GM12878 (cell line): ENCODE results near the gene ELAVL1. TPM values are rescaled to one million over a fixed set of nuclear protein-coding genes. Genes with fewer than 3 reads are reported as not detected.

Source experiments
- ATAC-seq: fragments of 200-7000 bp; cut with Tn5 transposase; 3 replicates; pipeline ENCODE4 v1.9.1; 2020; ENCODE audit warnings: mild to moderate bottlenecking, moderate library complexity
- BruUV-seq: library from RNA; stranded (reverse); fragments of 400-500 nt; replicated peaks from 2 replicates; lab custom pipeline; 2021; lab: Mats Ljungman, UMichigan
- CTCF ChIA-PET: fragments of 300-600 bp; sonication (Branson Sonifier 250); formaldehyde crosslinking; extraction: SDS; loops from one replicate; lab custom pipeline; 2021; ENCODE audit warnings: inconsistent platforms; lab: Yijun Ruan, JAX
- POLR2A ChIA-PET: fragments of 350-600 bp; formaldehyde crosslinking; extraction: SDS; loops from one replicate; lab custom pipeline; 2021; ENCODE audit warnings: inconsistent platforms; lab: Charles Lee
- RAD21 ChIA-PET: fragments of 300-600 bp; sonication (Branson Sonifier 250); formaldehyde crosslinking; loops from one replicate; lab custom pipeline; 2023; ENCODE audit warnings: antibody characterized with exemption; ENCODE audit not compliant: unreplicated experiment; lab: Charles Lee
- SMC1A ChIA-PET: fragments of 300-600 bp; sonication (Branson Sonifier 250); formaldehyde crosslinking; loops from one replicate; lab custom pipeline; 2023; ENCODE audit not compliant: unreplicated experiment, uncharacterized antibody; lab: Charles Lee
- DNase-seq: peaks from one replicate; pipeline ENCODE4 v3.0.0-alpha.2; 2011; ENCODE audit warnings: low read depth, low spot score
- FAIRE-seq: peaks from 3 replicates; lab custom pipeline; 2011; peaks lifted over from hg19 to GRCh38; lab: Jason Lieb, UNC
- H2AFZ ChIP-seq: 2 replicates; pipeline ENCODE4 v1.6.0; 2011; ENCODE audit warnings: low read depth, low read length, control low read depth; ENCODE audit not compliant: control insufficient read depth
- H3K27ac ChIP-seq: 2 replicates; pipeline ENCODE4 v1.5.1; 2011; ENCODE audit warnings: control low read depth; ENCODE audit not compliant: control insufficient read depth, insufficient read depth
- H3K27me3 ChIP-seq, 2 experiments: replicated peaks in 1 of 2; 2 replicates each; pipeline versions ENCODE4 v1.6.0 to v1.6.1; 2011; ENCODE audit warnings: low read length in 1 of 2; ENCODE audit not compliant: control insufficient read depth in 2 of 2, insufficient read depth in 2 of 2
- H3K36me3 ChIP-seq, 2 experiments: 2 replicates each; pipeline ENCODE4 v1.5.1; 2011; ENCODE audit warnings: low read length in 1 of 2; ENCODE audit not compliant: control insufficient read depth in 2 of 2, insufficient read depth in 2 of 2
- H3K4me1 ChIP-seq: 2 replicates; pipeline ENCODE4 v1.6.1; 2011; ENCODE audit warnings: mild to moderate bottlenecking, low read length, moderate library complexity, mixed read lengths; ENCODE audit not compliant: control insufficient read depth, insufficient read depth
- H3K4me2 ChIP-seq: 2 replicates; pipeline ENCODE4 v1.6.0; 2011; ENCODE audit warnings: control low read depth; ENCODE audit not compliant: control insufficient read depth, insufficient read depth
- H3K4me3 ChIP-seq: fragments of 200-600 bp; sonication (generic); 2 replicates; pipeline ENCODE4 v1.5.1; 2016
- H3K79me2 ChIP-seq: 2 replicates; pipeline ENCODE4 v1.6.0; 2011; ENCODE audit warnings: low read length; ENCODE audit not compliant: control insufficient read depth, insufficient read depth
- H3K9ac ChIP-seq: 2 replicates; pipeline ENCODE4 v1.8.0; 2011; ENCODE audit warnings: low read length, control low read depth, mixed read lengths; ENCODE audit not compliant: control insufficient read depth, insufficient read depth
- H3K9me3 ChIP-seq: replicated peaks from 3 replicates; pipeline ENCODE4 v1.5.1; 2011; ENCODE audit warnings: mild to moderate bottlenecking, low read length; ENCODE audit not compliant: control insufficient read depth, insufficient read depth
- H4K20me1 ChIP-seq: 2 replicates; pipeline ENCODE4 v1.6.0; 2011; ENCODE audit not compliant: control insufficient read depth, insufficient read depth
- ASH2L ChIP-seq: fragments of 300-600, 200-600 bp; sonication (generic); IDR thresholded peaks from 2 replicates; pipeline ENCODE4 v1.6.1; 2017; ENCODE audit warnings: low read depth, mild to moderate bottlenecking, borderline replicate concordance
- CEBPB ChIP-seq, 2 experiments: fragments of 150-350 bp in 1 of 2; IDR thresholded peaks; 2 replicates each; pipeline ENCODE4 v1.6.1; 2012 to 2014; ENCODE audit warnings: low read depth in 2 of 2, low read length in 2 of 2, borderline replicate concordance in 1 of 2, inconsistent platforms in 1 of 2
- EED ChIP-seq: sonication (generic); IDR thresholded peaks from 2 replicates; pipeline ENCODE4 v1.6.1; 2016; ENCODE audit warnings: antibody characterized with exemption, low read depth
- ETV6 ChIP-seq, 2 experiments: fragments of 450-650 bp in 1 of 2; IDR thresholded peaks in 1 of 2; conservative IDR thresholded peaks in 1 of 2; 2 replicates each; pipeline ENCODE4 v1.6.1; 2014; ENCODE audit warnings: antibody characterized with exemption in 1 of 2, borderline replicate concordance in 1 of 2, low read depth in 1 of 2, mild to moderate bottlenecking in 1 of 2, moderate library complexity in 1 of 2
- MEF2B ChIP-seq: fragments of 450-650 bp; IDR thresholded peaks from 2 replicates; pipeline ENCODE4 v1.6.1; 2018; ENCODE audit warnings: mild to moderate bottlenecking, moderate library complexity; ENCODE audit not compliant: partially characterized antibody, poor library complexity, severe bottlenecking
- NBN ChIP-seq: fragments of 450-650 bp; IDR thresholded peaks from 2 replicates; pipeline ENCODE4 v1.6.1; 2016
- NFIC ChIP-seq: IDR thresholded peaks from 2 replicates; pipeline ENCODE4 v1.6.1; 2012; ENCODE audit warnings: low read depth, mild to moderate bottlenecking, inconsistent platforms, low read length, moderate library complexity
- NFXL1 ChIP-seq: fragments of 450-650 bp; IDR thresholded peaks from 2 replicates; pipeline ENCODE4 v1.6.1; 2017; ENCODE audit warnings: antibody characterized with exemption, mild to moderate bottlenecking, borderline replicate concordance
- SMAD1 ChIP-seq: fragments of 450-650 bp; IDR thresholded peaks from 2 replicates; pipeline ENCODE4 v1.6.1; 2018; ENCODE audit warnings: mild to moderate bottlenecking, low read depth; ENCODE audit not compliant: partially characterized antibody
- SUPT20H ChIP-seq: IDR thresholded peaks from 2 replicates; pipeline ENCODE4 v1.6.1; 2011; ENCODE audit warnings: low read depth, mild to moderate bottlenecking, low read length, moderate library complexity, borderline replicate concordance; ENCODE audit not compliant: control insufficient read depth
- WGBS: methylation state at CpG from one replicate; pipeline ENCODE4 v1.1.6; 2016; ENCODE audit warnings: low lambda C conversion rate; ENCODE audit not compliant: insufficient replicate concordance, insufficient coverage; ENCODE audit errors: missing lambda C conversion rate; 5-methylcytosine and 5-hydroxymethylcytosine counted together
- in situ Hi-C: fragments of 300-500 bp; cut with MboI; formaldehyde crosslinking; loops from 9 replicates; pipeline ENCODE4 v1.14.3; 2018; ENCODE audit warnings: mixed read lengths
- intact Hi-C: fragments of 100-400 bp; cut with micrococcal nuclease; formaldehyde crosslinking; loops from one replicate; pipeline ENCODE4 v1.14.2; 2022; ENCODE audit not compliant: unreplicated experiment
- polyA plus RNA-seq, 11 experiments: library from polyadenylated mRNA; depleted of rRNA in 4 of 11; unstranded in 6 of 11; stranded (reverse) in 5 of 11; fragments of >200 nt; fragmentation: Nextera tagmentation in 4 of 11; fragmentation: Illumina TruSeq in 1 of 11; extraction: Ambion mirVana in 4 of 11; extraction: Trizol in 1 of 11; gene quantifications; 1 replicate in 1 of 11; 2 replicates in 10 of 11; pipeline versions ENCODE4 v1.2.1 to v1.2.3, GENCODE V29; 2011 to 2016; ENCODE audit warnings: inconsistent platforms in 2 of 11, missing spikeins in 2 of 11, low read depth in 1 of 11
- total RNA-seq, 4 experiments: library from RNA; depleted of rRNA in 3 of 4; stranded (reverse); fragments of >200 nt in 3 of 4; fragmentation: Illumina TruSeq in 1 of 4; extraction: Trizol in 1 of 4; gene quantifications; 2 replicates each; pipeline versions ENCODE4 v1.2.1 to v1.2.3, GENCODE V29; 2013 to 2021
- TF ChIP-seq, protein P1 (sequence below): fragments of 150-350 bp; IDR thresholded peaks from 2 replicates; pipeline ENCODE4 v1.6.1; 2014; ENCODE audit warnings: mild to moderate bottlenecking, low read depth, low read length
- TF ChIP-seq, protein P2 (sequence below): IDR thresholded peaks from 2 replicates; pipeline ENCODE4 v1.6.1; 2011; ENCODE audit warnings: low read depth, low read length, improper control_type of control experiment, borderline replicate concordance
- TF ChIP-seq, protein P3 (sequence below): fragments of 450-650 bp; IDR thresholded peaks from 2 replicates; pipeline ENCODE4 v1.6.1; 2017; ENCODE audit warnings: mild to moderate bottlenecking, moderate library complexity
- TF ChIP-seq, protein P4 (sequence below): fragments of 450-650 bp; IDR thresholded peaks from 2 replicates; pipeline ENCODE4 v1.6.1; 2017; ENCODE audit warnings: mild to moderate bottlenecking, low read depth, inconsistent platforms; ENCODE audit not compliant: poor library complexity, severe bottlenecking

ELAVL1 gene
- total and polyA plus RNA-seq, 10 of the 15 experiments (the other 5 are each of a cell fraction or from before 2014, with no cell fraction given), result 7.4 to 155 (median 70.3) TPM

DNA sequence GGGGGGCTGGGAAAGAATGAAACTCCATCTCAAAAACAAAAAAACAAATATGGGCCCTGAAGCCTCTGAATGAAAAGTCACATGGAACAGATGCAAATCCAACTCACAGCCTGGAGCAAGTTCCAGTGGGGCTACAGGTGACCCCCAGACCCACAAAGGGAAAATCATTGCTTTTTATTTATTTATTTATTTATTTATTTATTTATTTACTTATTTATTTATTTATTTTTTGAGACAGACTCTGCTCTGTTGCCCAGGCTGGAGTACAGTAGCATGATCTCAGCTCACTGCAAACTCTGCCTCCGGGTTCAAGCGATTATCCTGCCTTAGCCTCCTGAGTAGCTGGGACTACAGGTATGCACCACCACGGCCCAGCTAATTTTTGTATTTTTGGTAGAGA is 33.8 kb upstream of the ELAVL1 start (continued):
- TF ChIP-seq, protein P1, sequence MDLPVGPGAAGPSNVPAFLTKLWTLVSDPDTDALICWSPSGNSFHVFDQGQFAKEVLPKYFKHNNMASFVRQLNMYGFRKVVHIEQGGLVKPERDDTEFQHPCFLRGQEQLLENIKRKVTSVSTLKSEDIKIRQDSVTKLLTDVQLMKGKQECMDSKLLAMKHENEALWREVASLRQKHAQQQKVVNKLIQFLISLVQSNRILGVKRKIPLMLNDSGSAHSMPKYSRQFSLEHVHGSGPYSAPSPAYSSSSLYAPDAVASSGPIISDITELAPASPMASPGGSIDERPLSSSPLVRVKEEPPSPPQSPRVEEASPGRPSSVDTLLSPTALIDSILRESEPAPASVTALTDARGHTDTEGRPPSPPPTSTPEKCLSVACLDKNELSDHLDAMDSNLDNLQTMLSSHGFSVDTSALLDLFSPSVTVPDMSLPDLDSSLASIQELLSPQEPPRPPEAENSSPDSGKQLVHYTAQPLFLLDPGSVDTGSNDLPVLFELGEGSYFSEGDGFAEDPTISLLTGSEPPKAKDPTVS, result no peak
- no peak for TF ChIP-seq MEF2B
- no peak for TF ChIP-seq NFIC
- no peak for TF ChIP-seq ETV6 (conservative IDR thresholded peaks at IDR 0.05 in 1 of 2, IDR thresholded peaks at IDR 0.05 in 1 of 2; ENCODE audit: borderline replicate concordance in 1 of 2, low read depth in 1 of 2)
- TF ChIP-seq, protein P2, sequence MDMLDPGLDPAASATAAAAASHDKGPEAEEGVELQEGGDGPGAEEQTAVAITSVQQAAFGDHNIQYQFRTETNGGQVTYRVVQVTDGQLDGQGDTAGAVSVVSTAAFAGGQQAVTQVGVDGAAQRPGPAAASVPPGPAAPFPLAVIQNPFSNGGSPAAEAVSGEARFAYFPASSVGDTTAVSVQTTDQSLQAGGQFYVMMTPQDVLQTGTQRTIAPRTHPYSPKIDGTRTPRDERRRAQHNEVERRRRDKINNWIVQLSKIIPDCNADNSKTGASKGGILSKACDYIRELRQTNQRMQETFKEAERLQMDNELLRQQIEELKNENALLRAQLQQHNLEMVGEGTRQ, result no peak
- no peak for TF ChIP-seq EED

DNA sequence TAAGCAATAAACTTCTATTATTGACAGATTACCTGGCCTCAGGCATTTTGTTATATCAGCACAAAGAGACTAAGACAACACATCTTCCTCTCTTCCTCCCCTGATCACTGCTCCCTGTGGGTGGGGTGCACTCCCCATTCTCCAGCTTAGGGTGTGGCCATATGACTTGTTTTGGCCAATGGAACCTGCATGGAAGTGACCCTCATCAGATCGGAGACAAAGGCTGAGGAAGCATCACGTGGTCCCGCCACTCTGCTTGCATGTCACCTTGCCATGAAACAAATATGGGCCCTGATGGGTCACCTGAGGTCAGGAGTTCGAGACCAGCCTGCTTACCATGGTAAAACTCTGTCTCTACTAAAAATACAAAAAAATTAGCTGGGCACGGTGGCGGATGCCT is 33.4 kb upstream of the ELAVL1 start:
- intact Hi-C loops, result no loop called here
- H3K27me3 ChIP-seq, result no peaks in the 10 kb centered on the region
- no peak overlapping the region for H3K4me3 ChIP-seq
- SMC1A ChIA-PET, result no interaction called here
- no peak overlapping the region for H3K27ac ChIP-seq
- FAIRE-seq (no peak), DNase-seq (no peak), ATAC-seq (no peak)
- WGBS, result 32% methylated on average over 6 of the region's 6 CpGs
- no peaks in the 10 kb centered on the region for H3K79me2 ChIP-seq
- RAD21 ChIA-PET, result no interaction called here
- POLR2A ChIA-PET, result no interaction called here
- H3K36me3 ChIP-seq, result no peaks in the 10 kb centered on the region
- H2AFZ ChIP-seq, result no peak overlapping the region
- no peaks in the 10 kb centered on the region for H3K4me1 ChIP-seq
- H3K9me3 ChIP-seq, result no peaks in the 10 kb centered on the region
- H3K4me2 ChIP-seq, result no peak overlapping the region
- no peaks in the 10 kb centered on the region for H4K20me1 ChIP-seq
- CTCF ChIA-PET, result no interaction called here
- in situ Hi-C loops, result no loop called here
- BruUV-seq, result no TSS peak
- H3K9ac ChIP-seq, result no peak overlapping the region
- TF ChIP-seq, protein P3, sequence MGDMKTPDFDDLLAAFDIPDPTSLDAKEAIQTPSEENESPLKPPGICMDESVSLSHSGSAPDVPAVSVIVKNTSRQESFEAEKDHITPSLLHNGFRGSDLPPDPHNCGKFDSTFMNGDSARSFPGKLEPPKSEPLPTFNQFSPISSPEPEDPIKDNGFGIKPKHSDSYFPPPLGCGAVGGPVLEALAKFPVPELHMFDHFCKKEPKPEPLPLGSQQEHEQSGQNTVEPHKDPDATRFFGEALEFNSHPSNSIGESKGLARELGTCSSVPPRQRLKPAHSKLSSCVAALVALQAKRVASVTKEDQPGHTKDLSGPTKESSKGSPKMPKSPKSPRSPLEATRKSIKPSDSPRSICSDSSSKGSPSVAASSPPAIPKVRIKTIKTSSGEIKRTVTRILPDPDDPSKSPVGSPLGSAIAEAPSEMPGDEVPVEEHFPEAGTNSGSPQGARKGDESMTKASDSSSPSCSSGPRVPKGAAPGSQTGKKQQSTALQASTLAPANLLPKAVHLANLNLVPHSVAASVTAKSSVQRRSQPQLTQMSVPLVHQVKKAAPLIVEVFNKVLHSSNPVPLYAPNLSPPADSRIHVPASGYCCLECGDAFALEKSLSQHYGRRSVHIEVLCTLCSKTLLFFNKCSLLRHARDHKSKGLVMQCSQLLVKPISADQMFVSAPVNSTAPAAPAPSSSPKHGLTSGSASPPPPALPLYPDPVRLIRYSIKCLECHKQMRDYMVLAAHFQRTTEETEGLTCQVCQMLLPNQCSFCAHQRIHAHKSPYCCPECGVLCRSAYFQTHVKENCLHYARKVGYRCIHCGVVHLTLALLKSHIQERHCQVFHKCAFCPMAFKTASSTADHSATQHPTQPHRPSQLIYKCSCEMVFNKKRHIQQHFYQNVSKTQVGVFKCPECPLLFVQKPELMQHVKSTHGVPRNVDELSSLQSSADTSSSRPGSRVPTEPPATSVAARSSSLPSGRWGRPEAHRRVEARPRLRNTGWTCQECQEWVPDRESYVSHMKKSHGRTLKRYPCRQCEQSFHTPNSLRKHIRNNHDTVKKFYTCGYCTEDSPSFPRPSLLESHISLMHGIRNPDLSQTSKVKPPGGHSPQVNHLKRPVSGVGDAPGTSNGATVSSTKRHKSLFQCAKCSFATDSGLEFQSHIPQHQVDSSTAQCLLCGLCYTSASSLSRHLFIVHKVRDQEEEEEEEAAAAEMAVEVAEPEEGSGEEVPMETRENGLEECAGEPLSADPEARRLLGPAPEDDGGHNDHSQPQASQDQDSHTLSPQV, result no peak
- no peak for TF ChIP-seq CEBPB (IDR thresholded peaks at IDR 0.05; ENCODE audit: borderline replicate concordance in 1 of 2, low read depth in 2 of 2, low read length in 2 of 2)
- TF ChIP-seq NBN, result no peak
- TF ChIP-seq, protein P4, sequence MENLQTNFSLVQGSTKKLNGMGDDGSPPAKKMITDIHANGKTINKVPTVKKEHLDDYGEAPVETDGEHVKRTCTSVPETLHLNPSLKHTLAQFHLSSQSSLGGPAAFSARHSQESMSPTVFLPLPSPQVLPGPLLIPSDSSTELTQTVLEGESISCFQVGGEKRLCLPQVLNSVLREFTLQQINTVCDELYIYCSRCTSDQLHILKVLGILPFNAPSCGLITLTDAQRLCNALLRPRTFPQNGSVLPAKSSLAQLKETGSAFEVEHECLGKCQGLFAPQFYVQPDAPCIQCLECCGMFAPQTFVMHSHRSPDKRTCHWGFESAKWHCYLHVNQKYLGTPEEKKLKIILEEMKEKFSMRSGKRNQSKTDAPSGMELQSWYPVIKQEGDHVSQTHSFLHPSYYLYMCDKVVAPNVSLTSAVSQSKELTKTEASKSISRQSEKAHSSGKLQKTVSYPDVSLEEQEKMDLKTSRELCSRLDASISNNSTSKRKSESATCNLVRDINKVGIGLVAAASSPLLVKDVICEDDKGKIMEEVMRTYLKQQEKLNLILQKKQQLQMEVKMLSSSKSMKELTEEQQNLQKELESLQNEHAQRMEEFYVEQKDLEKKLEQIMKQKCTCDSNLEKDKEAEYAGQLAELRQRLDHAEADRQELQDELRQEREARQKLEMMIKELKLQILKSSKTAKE, result no peak
- TF ChIP-seq NFXL1, result no peak
- TF ChIP-seq SMAD1, result no peak
- no peak for TF ChIP-seq ASH2L
- no peak for TF ChIP-seq SUPT20H
